CD4-positive, alpha-beta T cell treated with Interleukin-4 for 4 hours (primary cell): Measurements from ENCODE around the gene MRPL28.
A peak's percentile ranks its signal among the peaks of the same experiment; 100 is the strongest.
"Not testable (repeated sequence)": the region's sequence is repeated elsewhere in the genome, so short reads cannot be mapped to it uniquely, and the experiment has no call there.

ENCODE experiments used
- DNase-seq: peaks from one replicate; pipeline ENCODE4 v3.0.0-alpha.2; 2020

Gene MRPL28

GRCh38 chr16:373020-373598, 2.8 kb upstream of the MRPL28 start:
- no peak for DNase-seq

GRCh38 chr16:372302-372983, 2.1 kb upstream of the MRPL28 start:
- no peak for DNase-seq

- no peak for DNase-seq
Observed at GRCh38 chr16:371515-372301, 1.4 kb upstream of the MRPL28 start.

GRCh38 chr16:370979-371514, 709 bp upstream of the MRPL28 start:
- DNase-seq: no peak

- DNase-seq: no peak
Observed at GRCh38 chr16:369866-370436, 387 bp downstream of the MRPL28 start.

- no peak for DNase-seq
Observed at GRCh38 chr16:369275-369865, 968 bp downstream of the MRPL28 start.

GRCh38 chr16:368388-369158, 1.8 kb downstream of the MRPL28 start:
- no peak for DNase-seq

GRCh38 chr16:367333-367903, 2.9 kb downstream of the MRPL28 start:
- DNase-seq: no peak

- DNase-seq: no peak
Observed at GRCh38 chr16:366476-366875, 3.9 kb downstream of the MRPL28 start.

- no peak for DNase-seq
Observed at GRCh38 chr16:364595-365491, 5.5 kb downstream of the MRPL28 start.

- DNase-seq: no peak
Observed at GRCh38 chr16:363766-364490, 6.4 kb downstream of the MRPL28 start.

- DNase-seq: no peak
Observed at GRCh38 chr16:363110-363765, 7.1 kb downstream of the MRPL28 start.

GRCh38 chr16:362702-362999, 7.7 kb downstream of the MRPL28 start:
- DNase-seq: not testable (repeated sequence)

GRCh38 chr16:361872-362701, 8.3 kb downstream of the MRPL28 start:
- DNase-seq: peak; percentile 68

- DNase-seq: no peak
Observed at GRCh38 chr16:361341-361871, 8.9 kb downstream of the MRPL28 start.

GRCh38 chr16:360698-361336, 9.5 kb downstream of the MRPL28 start:
- DNase-seq: no peak

GRCh38 chr16:359871-360697, 10.3 kb downstream of the MRPL28 start:
- DNase-seq: no peak
